Right kidney (tissue), 1 donor: ENCODE measurements around the gene TMEM178A.
A peak's percentile ranks its signal among the peaks of the same experiment; 100 is the strongest.
"Not testable (repeated sequence)": the region's sequence is repeated elsewhere in the genome, so short reads cannot be mapped to it uniquely, and the experiment has no call there.

Experiments
- DNase-seq: peaks from one replicate; pipeline ENCODE4 v3.0.0-alpha.2; 2016

TMEM178A gene

GRCh38 chr2:39712953-39713352 is 47.2 kb downstream of the TMEM178A start:
- DNase-seq: no peak

- DNase-seq: no peak
Measured at GRCh38 chr2:39715095-39715494, 49.4 kb downstream of the TMEM178A start.

- DNase-seq: no peak
Measured at GRCh38 chr2:39715822-39716221, 50.1 kb downstream of the TMEM178A start.

- DNase-seq: no peak
Measured at GRCh38 chr2:39717067-39717466, 51.4 kb downstream of the TMEM178A start.

- DNase-seq: no peak
Measured at GRCh38 chr2:39718483-39718882, 52.8 kb downstream of the TMEM178A start.

GRCh38 chr2:39719317-39719716 is 53.6 kb downstream of the TMEM178A start:
- DNase-seq: no peak

- DNase-seq: no peak
Measured at GRCh38 chr2:39720970-39721369, 55.3 kb downstream of the TMEM178A start.

- DNase-seq: peak; percentile 26
Measured at GRCh38 chr2:39723497-39723896, 57.8 kb downstream of the TMEM178A start.

- no peak for DNase-seq
Measured at GRCh38 chr2:39723946-39724827, 58.5 kb downstream of the TMEM178A start.

- DNase-seq: no peak
Measured at GRCh38 chr2:39724828-39725144, 59.1 kb downstream of the TMEM178A start.

- no peak for DNase-seq
Measured at GRCh38 chr2:39725401-39725800, 59.7 kb downstream of the TMEM178A start.

- not testable (repeated sequence) for DNase-seq
Measured at GRCh38 chr2:39728085-39728484, 62.4 kb downstream of the TMEM178A start.

- DNase-seq: no peak
Measured at GRCh38 chr2:39728941-39729351, 63.2 kb downstream of the TMEM178A start.

- no peak for DNase-seq
Measured at GRCh38 chr2:39730276-39730675, 64.6 kb downstream of the TMEM178A start.

GRCh38 chr2:39730685-39731302 is 65.1 kb downstream of the TMEM178A start:
- DNase-seq: no peak

GRCh38 chr2:39731546-39731945 is 65.8 kb downstream of the TMEM178A start:
- DNase-seq: no peak

GRCh38 chr2:39732482-39732881 is 66.8 kb downstream of the TMEM178A start:
- DNase-seq: no peak

GRCh38 chr2:39733070-39733674 is 67.5 kb downstream of the TMEM178A start:
- DNase-seq: no peak

- DNase-seq: no peak
Measured at GRCh38 chr2:39734445-39734844, 68.7 kb downstream of the TMEM178A start.

- no peak for DNase-seq
Measured at GRCh38 chr2:39735648-39736047, 69.9 kb downstream of the TMEM178A start.

GRCh38 chr2:39736640-39737039 is 70.9 kb downstream of the TMEM178A start:
- DNase-seq: no peak

- no peak for DNase-seq
Measured at GRCh38 chr2:39737661-39738060, 71.9 kb downstream of the TMEM178A start.

- DNase-seq: no peak
Measured at GRCh38 chr2:39738936-39739335, 73.2 kb downstream of the TMEM178A start.

- no peak for DNase-seq
Measured at GRCh38 chr2:39739386-39739785, 73.7 kb downstream of the TMEM178A start.
